CD14-positive monocyte (primary cell): ENCODE measurements around the gene SAMD11. TPM values are rescaled to one million over a fixed set of nuclear protein-coding genes. Genes with fewer than 3 reads are reported as not detected.

Experiments
- DNase-seq, 3 donors: peaks; one replicate each; pipeline ENCODE4 v3.0.0-alpha.2; 2011 to 2022
- H2AFZ ChIP-seq: 2 replicates; pipeline ENCODE4 v1.6.0; 2012; ENCODE audit warnings: mild to moderate bottlenecking, low read depth, low read length, inconsistent platforms; ENCODE audit not compliant: insufficient read depth, poor library complexity, severe bottlenecking
- H3K27ac ChIP-seq, 2 donors: 1 replicate in 1 of 2; 2 replicates in 1 of 2; pipeline ENCODE4 v1.5.1; 2012 to 2013; ENCODE audit warnings: low read length in 2 of 2, control low read depth in 1 of 2, inconsistent platforms in 1 of 2, low read depth in 1 of 2, mild to moderate bottlenecking in 1 of 2
- H3K27me3 ChIP-seq, 2 donors: one replicate each; pipeline versions ENCODE4 v1.6.0 to v1.6.1; 2011 to 2013; ENCODE audit warnings: low read length in 2 of 2; ENCODE audit not compliant: control insufficient read depth in 2 of 2, insufficient read depth in 2 of 2
- H3K36me3 ChIP-seq, 2 donors: replicated peaks in 1 of 2; 1 replicate in 1 of 2; 2 replicates in 1 of 2; pipeline versions ENCODE4 v1.5.1 to v1.6.1; 2012 to 2013; ENCODE audit warnings: low read length in 2 of 2, control low read depth in 1 of 2, inconsistent platforms in 1 of 2, mild to moderate bottlenecking in 1 of 2; ENCODE audit not compliant: insufficient read depth in 2 of 2, control insufficient read depth in 1 of 2
- H3K4me1 ChIP-seq, 2 donors: 1 replicate in 1 of 2; 2 replicates in 1 of 2; pipeline versions ENCODE4 v1.5.1 to v1.6.1; 2012 to 2013; ENCODE audit warnings: low read length in 2 of 2, control low read depth in 1 of 2, inconsistent platforms in 1 of 2, mild to moderate bottlenecking in 1 of 2, moderate library complexity in 1 of 2; ENCODE audit not compliant: insufficient read depth in 2 of 2, control insufficient read depth in 1 of 2
- H3K4me2 ChIP-seq: replicated peaks from 2 replicates; pipeline ENCODE3; 2012; ENCODE audit warnings: low read length, moderate library complexity, mild to moderate bottlenecking; ENCODE audit not compliant: poor library complexity, severe bottlenecking; ENCODE audit errors: extremely low read depth
- H3K4me3 ChIP-seq, 3 experiments: fragments of 200-600 bp in 1 of 3; sonication (generic) in 1 of 3; replicated peaks in 1 of 3; 1 replicate in 2 of 3; 2 replicates in 1 of 3; pipeline ENCODE4 v1.5.1; 2011 to 2013; ENCODE audit warnings: low read length in 3 of 3, mild to moderate bottlenecking in 3 of 3, control low read depth in 2 of 3, low read depth in 2 of 3, inconsistent platforms in 1 of 3, moderate library complexity in 1 of 3
- H3K79me2 ChIP-seq: 2 replicates; pipeline ENCODE4 v1.6.0; 2012; ENCODE audit warnings: mild to moderate bottlenecking, control low read depth, inconsistent platforms, low read length, moderate library complexity; ENCODE audit not compliant: insufficient read depth
- H3K9ac ChIP-seq: 2 replicates; pipeline ENCODE4 v1.6.0; 2017; ENCODE audit warnings: low read length, mild to moderate bottlenecking; ENCODE audit not compliant: insufficient read depth, poor library complexity, severe bottlenecking
- H3K9me3 ChIP-seq, 2 donors: replicated peaks in 1 of 2; 1 replicate in 1 of 2; 2 replicates in 1 of 2; pipeline versions ENCODE4 v1.5.1 to v1.6.1; 2012 to 2013; ENCODE audit warnings: low read length in 2 of 2, control low read depth in 1 of 2; ENCODE audit not compliant: control insufficient read depth in 1 of 2, insufficient read depth in 1 of 2
- H4K20me1 ChIP-seq: 2 replicates; pipeline ENCODE4 v1.6.0; 2012; ENCODE audit warnings: mild to moderate bottlenecking, low read length, control low read depth, moderate library complexity; ENCODE audit not compliant: insufficient read depth
- H3K27ac Mint-ChIP-seq, 7 donors: one replicate each; pipeline ENCODE4 v1.8.0; 2020; ENCODE audit warnings: mild to moderate bottlenecking in 7 of 7, mixed read lengths in 7 of 7, moderate library complexity in 6 of 7, inconsistent platforms in 2 of 7
- H3K27me3 Mint-ChIP-seq, 3 donors: one replicate each; pipeline ENCODE4 v1.8.0; 2021 to 2022; ENCODE audit warnings: low read depth in 3 of 3, mild to moderate bottlenecking in 3 of 3, mixed read lengths in 3 of 3, moderate library complexity in 3 of 3, inconsistent platforms in 1 of 3
- H3K36me3 Mint-ChIP-seq, 2 donors: one replicate each; pipeline ENCODE4 v1.8.0; 2020; ENCODE audit warnings: mixed read lengths in 2 of 2, inconsistent platforms in 1 of 2, mild to moderate bottlenecking in 1 of 2
- H3K4me1 Mint-ChIP-seq: one replicate; pipeline ENCODE4 v1.8.0; 2020; ENCODE audit warnings: mild to moderate bottlenecking, mixed read lengths
- H3K4me3 Mint-ChIP-seq, 2 donors: one replicate each; pipeline ENCODE4 v1.8.0; 2020; ENCODE audit warnings: mild to moderate bottlenecking in 2 of 2, mixed read lengths in 2 of 2, moderate library complexity in 1 of 2
- H3K9me3 Mint-ChIP-seq, 7 donors: one replicate each; pipeline ENCODE4 v1.8.0; 2020 to 2022; ENCODE audit warnings: mixed read lengths in 7 of 7, mild to moderate bottlenecking in 6 of 7, moderate library complexity in 6 of 7, inconsistent platforms in 2 of 7
- CTCF ChIP-seq: fragments of 200-600 bp; IDR thresholded peaks from one replicate; pipeline ENCODE4 v1.8.0; 2022; ENCODE audit warnings: antibody characterized with exemption, mild to moderate bottlenecking
- WGBS: methylation state at CpG from one replicate; pipeline ENCODE4 v1.1.5; 2013; ENCODE audit warnings: missing lambda C conversion rate; ENCODE audit not compliant: insufficient coverage; 5-methylcytosine and 5-hydroxymethylcytosine counted together
- intact Hi-C, 2 donors: fragments of 100-400 bp; cut with micrococcal nuclease; formaldehyde crosslinking; loops; one replicate each; pipeline versions ENCODE4 v1.15.0 to v1.15.1; 2023
- polyA plus RNA-seq, 3 donors: library from polyadenylated mRNA; depleted of rRNA in 1 of 3; unstranded in 2 of 3; stranded (reverse) in 1 of 3; fragments of 300-500 nt in 2 of 3; fragments of >200 nt in 1 of 3; fragmentation: Illumina TruSeq in 2 of 3; gene quantifications; 1 replicate in 2 of 3; 2 replicates in 1 of 3; pipeline ENCODE4 v1.2.3, GENCODE V29; 2012 to 2021

SAMD11 gene
- polyA plus RNA-seq, 3 donors: not detected

GRCh38 chr1:942864-943533 is 19.3 kb downstream of the SAMD11 start:
- Histone ChIP-seq H2AFZ (no peak overlapping the region), H3K36me3 (peaks cover 34 to 36% of the 10 kb centered on the region in 2 donors), H3K9ac (no peak overlapping the region), H3K27me3 (peaks cover 23 to 50% of the 10 kb centered on the region in 2 donors), H3K4me1 (peaks cover 4 to 30% of the 10 kb centered on the region in 2 donors), H4K20me1 (peaks cover 14% of the 10 kb centered on the region), H3K4me3 (no peak overlapping the region), H3K79me2 (no peaks in the 10 kb centered on the region), H3K27ac (no peak overlapping the region), H3K9me3 (peaks cover 0 to 9% of the 10 kb centered on the region in 2 donors), H3K4me2 (no peak overlapping the region)
- Mint-ChIP-seq H3K4me3 (peak overlapping the region in 1 of 2 donors; percentile 59), H3K27ac (no peak overlapping the region), H3K4me1 (peaks cover 7% of the 10 kb centered on the region), H3K36me3 (peaks cover 36 to 45% of the 10 kb centered on the region in 2 donors), H3K9me3 (peaks cover 0 to 17% (median 3%) of the 10 kb centered on the region in 7 donors), H3K27me3 (peaks cover 39 to 62% (median 50%) of the 10 kb centered on the region in 3 donors)
- intact Hi-C loops: loop anchor here in 1 of 2 donors (5.0 kb wide), 1 partner anchor 51 kb away; no protein-coding TSS in a partner anchor
- WGBS: 13% methylated on average over 6 of the region's 27 CpGs
- TF ChIP-seq CTCF: no peak
- no peak for DNase-seq

GRCh38 chr1:943545-944340 is 20.0 kb downstream of the SAMD11 start:
- Histone ChIP-seq H3K36me3 (peaks cover 42 to 44% of the 10 kb centered on the region in 2 donors), H3K4me3 (no peak overlapping the region), H4K20me1 (peaks cover 14% of the 10 kb centered on the region), H3K9me3 (peaks cover 0 to 9% of the 10 kb centered on the region in 2 donors), H3K79me2 (no peaks in the 10 kb centered on the region), H3K9ac (no peak overlapping the region), H3K4me2 (no peak overlapping the region), H3K27me3 (peaks cover 23 to 42% of the 10 kb centered on the region in 2 donors), H2AFZ (no peak overlapping the region), H3K4me1 (peaks cover 4 to 30% of the 10 kb centered on the region in 2 donors), H3K27ac (no peak overlapping the region)
- H3K9me3 Mint-ChIP-seq: peaks cover 0 to 17% (median 3%) of the 10 kb centered on the region in 7 donors
- WGBS: 89% methylated on average over 21 of the region's 27 CpGs
- H3K4me1 Mint-ChIP-seq: peaks cover 7% of the 10 kb centered on the region
- peaks cover 43 to 53% of the 10 kb centered on the region in 2 donors for H3K36me3 Mint-ChIP-seq
- TF ChIP-seq CTCF: no peak
- peaks cover 37 to 55% (median 42%) of the 10 kb centered on the region in 3 donors for H3K27me3 Mint-ChIP-seq
- intact Hi-C loops: loop anchor here in 1 of 2 donors (5.0 kb wide), 1 partner anchor 51 kb away; no protein-coding TSS in a partner anchor
- no peak overlapping the region for H3K27ac Mint-ChIP-seq
- no peak for DNase-seq
- peak overlapping the region in 1 of 2 donors; percentile 59 for H3K4me3 Mint-ChIP-seq
